Osteocyte (in vitro differentiated cells): ENCODE data around the gene CDR2L. TPM values are rescaled to one million over a fixed set of nuclear protein-coding genes. Genes with fewer than 3 reads are reported as not detected.

ENCODE experiments used
- DNase-seq: peaks from one replicate; pipeline ENCODE4 v3.0.0; 2021; ENCODE audit warnings: mixed read lengths; ENCODE audit not compliant: unreplicated experiment; ENCODE audit errors: extremely low spot score
- H3K27ac Mint-ChIP-seq: one replicate; pipeline ENCODE4 v1.8.0; 2021; ENCODE audit warnings: mild to moderate bottlenecking, mixed read lengths; ENCODE audit not compliant: unreplicated experiment
- H3K27me3 Mint-ChIP-seq: one replicate; pipeline ENCODE4 v1.8.0; 2021; ENCODE audit warnings: mixed read lengths; ENCODE audit not compliant: unreplicated experiment
- H3K36me3 Mint-ChIP-seq: one replicate; pipeline ENCODE4 v1.8.0; 2021; ENCODE audit warnings: mixed read lengths; ENCODE audit not compliant: unreplicated experiment
- H3K4me1 Mint-ChIP-seq: one replicate; pipeline ENCODE4 v1.8.0; 2021; ENCODE audit warnings: mixed read lengths; ENCODE audit not compliant: unreplicated experiment
- H3K4me3 Mint-ChIP-seq: one replicate; pipeline ENCODE4 v1.8.0; 2021; ENCODE audit warnings: mild to moderate bottlenecking, moderate library complexity, mixed read lengths; ENCODE audit not compliant: unreplicated experiment
- H3K9me3 Mint-ChIP-seq: one replicate; pipeline ENCODE4 v1.8.0; 2021; ENCODE audit warnings: mixed read lengths; ENCODE audit not compliant: unreplicated experiment
- total RNA-seq: library from RNA; stranded (reverse); gene quantifications from 2 replicates; pipeline ENCODE4 v1.2.1, GENCODE V29; 2021
- TF ChIP-seq, protein P1 (sequence below): fragments of 200-600 bp; sonication (generic); IDR thresholded peaks from 2 replicates; pipeline ENCODE4 v1.5.0; 2021; ENCODE audit warnings: antibody characterized with exemption, mild to moderate bottlenecking, moderate library complexity

Gene CDR2L
- total RNA-seq, 1 donor from 2014 or later = 21.4 TPM

DNA sequence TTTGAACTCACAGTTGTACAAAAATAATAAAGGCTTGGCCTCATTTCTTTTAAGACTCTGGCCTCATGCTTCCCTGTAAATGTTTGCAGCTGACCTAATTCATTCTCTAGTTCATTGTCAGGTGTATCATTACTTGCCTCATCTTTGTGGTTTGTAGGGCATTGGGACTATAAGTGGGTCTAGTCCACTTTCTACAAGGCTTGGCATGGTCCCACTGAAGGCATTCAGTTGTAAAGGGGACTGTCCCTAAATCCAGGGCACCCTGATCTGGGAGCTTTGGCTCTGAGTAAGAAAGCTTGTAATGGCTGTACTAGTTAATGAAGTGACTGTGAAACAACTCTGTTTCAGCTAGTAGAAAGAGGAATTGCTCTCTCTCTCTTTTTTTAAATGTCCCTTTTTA, 62.3 kb downstream of the CDR2L start:
- H3K4me3 Mint-ChIP-seq = no peak overlapping the region
- no peak overlapping the region for H3K27ac Mint-ChIP-seq
- no peaks in the 10 kb centered on the region for H3K9me3 Mint-ChIP-seq
- TF ChIP-seq, protein P1, sequence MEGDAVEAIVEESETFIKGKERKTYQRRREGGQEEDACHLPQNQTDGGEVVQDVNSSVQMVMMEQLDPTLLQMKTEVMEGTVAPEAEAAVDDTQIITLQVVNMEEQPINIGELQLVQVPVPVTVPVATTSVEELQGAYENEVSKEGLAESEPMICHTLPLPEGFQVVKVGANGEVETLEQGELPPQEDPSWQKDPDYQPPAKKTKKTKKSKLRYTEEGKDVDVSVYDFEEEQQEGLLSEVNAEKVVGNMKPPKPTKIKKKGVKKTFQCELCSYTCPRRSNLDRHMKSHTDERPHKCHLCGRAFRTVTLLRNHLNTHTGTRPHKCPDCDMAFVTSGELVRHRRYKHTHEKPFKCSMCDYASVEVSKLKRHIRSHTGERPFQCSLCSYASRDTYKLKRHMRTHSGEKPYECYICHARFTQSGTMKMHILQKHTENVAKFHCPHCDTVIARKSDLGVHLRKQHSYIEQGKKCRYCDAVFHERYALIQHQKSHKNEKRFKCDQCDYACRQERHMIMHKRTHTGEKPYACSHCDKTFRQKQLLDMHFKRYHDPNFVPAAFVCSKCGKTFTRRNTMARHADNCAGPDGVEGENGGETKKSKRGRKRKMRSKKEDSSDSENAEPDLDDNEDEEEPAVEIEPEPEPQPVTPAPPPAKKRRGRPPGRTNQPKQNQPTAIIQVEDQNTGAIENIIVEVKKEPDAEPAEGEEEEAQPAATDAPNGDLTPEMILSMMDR = no peak
- DNase-seq = no peak
- H3K27me3 Mint-ChIP-seq = no peaks in the 10 kb centered on the region
- peaks cover 19% of the 10 kb centered on the region for H3K36me3 Mint-ChIP-seq
- peaks cover 31% of the 10 kb centered on the region for H3K4me1 Mint-ChIP-seq

DNA sequence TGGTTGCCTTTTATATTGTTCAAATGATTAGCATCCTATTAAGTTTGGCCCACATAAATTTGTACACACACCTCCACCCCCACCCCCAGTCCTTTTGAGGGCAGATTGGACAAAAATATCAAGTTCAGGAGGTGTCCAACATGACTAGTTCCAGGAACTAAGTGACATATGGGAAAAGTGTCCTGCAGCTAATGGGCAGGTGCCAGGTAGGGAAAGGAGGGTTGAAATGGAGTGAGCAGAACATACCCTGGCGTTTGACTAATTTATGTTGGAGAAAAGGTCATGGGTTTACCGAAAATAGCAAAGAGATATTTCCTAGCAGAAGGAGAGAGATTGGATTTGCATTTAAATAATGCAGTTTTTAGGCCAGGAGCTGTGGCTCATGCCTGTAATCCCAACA, 64.5 kb downstream of the CDR2L start:
- H3K27me3 Mint-ChIP-seq = no peaks in the 10 kb centered on the region
- peaks cover 30% of the 10 kb centered on the region for H3K36me3 Mint-ChIP-seq
- H3K4me1 Mint-ChIP-seq = peaks cover 16% of the 10 kb centered on the region
- DNase-seq = no peak
- no peak overlapping the region for H3K4me3 Mint-ChIP-seq
- TF ChIP-seq, protein P1 = no peak
- no peak overlapping the region for H3K27ac Mint-ChIP-seq
- H3K9me3 Mint-ChIP-seq = no peaks in the 10 kb centered on the region

Other genes with a start within 250 kb of the CDR2L start
- 117 and 125 TPM in 2 replicates for gene NHERF1, start 239.0 kb upstream of the CDR2L start, total RNA-seq
- gene NAT9, start 211.3 kb upstream of the CDR2L start, total RNA-seq = 48.6 and 52.5 TPM in 2 replicates
- 0.10 and 0.13 TPM in 2 replicates for gene GRIN2C, start 127.7 kb upstream of the CDR2L start, total RNA-seq
- gene FDXR, start 114.6 kb upstream of the CDR2L start, total RNA-seq = 9.1 and 11.2 TPM in 2 replicates
- gene FADS6, start 94.0 kb upstream of the CDR2L start, total RNA-seq = not detected in 2 replicates
- gene USH1G, start 64.4 kb upstream of the CDR2L start, total RNA-seq = not detected in 2 replicates
- not detected in 2 replicates for gene OTOP2, start 63.4 kb upstream of the CDR2L start, total RNA-seq
- gene OTOP3, start 51.7 kb upstream of the CDR2L start, total RNA-seq = not detected in 2 replicates
- 10.1 and 11.9 TPM in 2 replicates for gene HID1, start 14.9 kb upstream of the CDR2L start, total RNA-seq
- 22.4 and 25.1 TPM in 2 replicates for gene MRPL58, start 25.0 kb downstream of the CDR2L start, total RNA-seq
- 195 and 212 TPM in 2 replicates for gene ATP5PD, start 59.3 kb downstream of the CDR2L start, total RNA-seq
- gene KCTD2, start 59.6 kb downstream of the CDR2L start, total RNA-seq = 22.3 and 23.7 TPM in 2 replicates
- 7.0 and 7.6 TPM in 2 replicates for gene SLC16A5, start 100.3 kb downstream of the CDR2L start, total RNA-seq
- gene ARMC7, start 122.3 kb downstream of the CDR2L start, total RNA-seq = 12.8 and 13.6 TPM in 2 replicates
- gene NT5C, start 144.1 kb downstream of the CDR2L start, total RNA-seq = 45.6 and 48.2 TPM in 2 replicates
- gene JPT1, start 166.9 kb downstream of the CDR2L start, total RNA-seq = 89.7 and 95.9 TPM in 2 replicates
- gene SUMO2, start 195.3 kb downstream of the CDR2L start, total RNA-seq = 472 and 483 TPM in 2 replicates
- 58.1 and 61.1 TPM in 2 replicates for gene NUP85, start 218.0 kb downstream of the CDR2L start, total RNA-seq